Measurements from ENCODE around the gene COPA.

The COPA gene

GRCh38 chr1:160362168-160362957, 19.3 kb upstream of the COPA start:
- DNase-seq (ENCODE audit: low spot score): no peak

- DNase-seq (ENCODE audit: low spot score): no peak
These were observed 18.7 kb upstream of the COPA start for GRCh38 chr1:160361814-160362167.

- DNase-seq (ENCODE audit: low spot score): no peak
These were observed 18.1 kb upstream of the COPA start for GRCh38 chr1:160361199-160361598.

- no peak for DNase-seq (ENCODE audit: low spot score)
These were observed 17.2 kb upstream of the COPA start for GRCh38 chr1:160360227-160360695.

GRCh38 chr1:160359559-160360226, 16.6 kb upstream of the COPA start:
- no peak for DNase-seq (ENCODE audit: low spot score)

- no peak for DNase-seq (ENCODE audit: low spot score)
These were observed 15.0 kb upstream of the COPA start for GRCh38 chr1:160358073-160358472.

GRCh38 chr1:160357286-160358002, 14.4 kb upstream of the COPA start:
- no peak for DNase-seq (ENCODE audit: low spot score)

GRCh38 chr1:160354388-160354985, 11.4 kb upstream of the COPA start:
- peak; percentile 13 for DNase-seq (ENCODE audit: low spot score)

GRCh38 chr1:160353223-160353622, 10.2 kb upstream of the COPA start:
- no peak for DNase-seq (ENCODE audit: low spot score)

- DNase-seq (ENCODE audit: low spot score): no peak
These were observed 9.5 kb upstream of the COPA start for GRCh38 chr1:160352555-160352954.

- DNase-seq (ENCODE audit: low spot score): no peak
These were observed 8.6 kb upstream of the COPA start for GRCh38 chr1:160351629-160352028.

- DNase-seq (ENCODE audit: low spot score): no peak
These were observed 3.9 kb upstream of the COPA start for GRCh38 chr1:160346958-160347357.

- DNase-seq (ENCODE audit: low spot score): no peak
These were observed 3.4 kb upstream of the COPA start for GRCh38 chr1:160346463-160346862.

- no peak for DNase-seq (ENCODE audit: low spot score)
These were observed 1.9 kb upstream of the COPA start for GRCh38 chr1:160344936-160345335.

GRCh38 chr1:160344241-160344640, 1.2 kb upstream of the COPA start:
- DNase-seq (ENCODE audit: low spot score): no peak

- DNase-seq (ENCODE audit: low spot score): peak; percentile 10
These were observed 524 bp downstream of the COPA start for GRCh38 chr1:160342526-160342925.

GRCh38 chr1:160340866-160341265, 2.2 kb downstream of the COPA start:
- no peak for DNase-seq (ENCODE audit: low spot score)

GRCh38 chr1:160340146-160340545, 2.9 kb downstream of the COPA start:
- DNase-seq (ENCODE audit: low spot score): no peak

GRCh38 chr1:160338580-160338979, 4.5 kb downstream of the COPA start:
- DNase-seq (ENCODE audit: low spot score): no peak

- DNase-seq (ENCODE audit: low spot score): no peak
These were observed 10.5 kb downstream of the COPA start for GRCh38 chr1:160332516-160332915.

GRCh38 chr1:160330119-160330518, 12.9 kb downstream of the COPA start:
- DNase-seq (ENCODE audit: low spot score): no peak

GRCh38 chr1:160328184-160328583, 14.9 kb downstream of the COPA start:
- no peak for DNase-seq (ENCODE audit: low spot score)

- no peak for DNase-seq (ENCODE audit: low spot score)
These were observed 16.6 kb downstream of the COPA start for GRCh38 chr1:160326418-160326817.

Data from CD4-positive, alpha-beta T cell treated with Interleukin-15 for 4 hours (primary cell).